Measurements from ENCODE around the gene TUBGCP4. TPM values are rescaled to one million over a fixed set of nuclear protein-coding genes. Genes with fewer than 3 reads are reported as not detected.
"Not testable (repeated sequence)": the region's sequence is repeated elsewhere in the genome, so short reads cannot be mapped to it uniquely, and the experiment has no call there.

The TUBGCP4 gene
- total RNA-seq, 1 donor from 2014 or later, result 38.2 TPM

GRCh38 chr15:43383070-43383469 is 12.2 kb downstream of the TUBGCP4 start:
- Mint-ChIP-seq H3K36me3 (ENCODE audit: low read depth) (peaks cover 13% of the 10 kb centered on the region), H3K27ac (ENCODE audit: unreplicated experiment) (no peak overlapping the region), H3K27me3 (ENCODE audit: low read depth) (no peaks in the 10 kb centered on the region)

DNA sequence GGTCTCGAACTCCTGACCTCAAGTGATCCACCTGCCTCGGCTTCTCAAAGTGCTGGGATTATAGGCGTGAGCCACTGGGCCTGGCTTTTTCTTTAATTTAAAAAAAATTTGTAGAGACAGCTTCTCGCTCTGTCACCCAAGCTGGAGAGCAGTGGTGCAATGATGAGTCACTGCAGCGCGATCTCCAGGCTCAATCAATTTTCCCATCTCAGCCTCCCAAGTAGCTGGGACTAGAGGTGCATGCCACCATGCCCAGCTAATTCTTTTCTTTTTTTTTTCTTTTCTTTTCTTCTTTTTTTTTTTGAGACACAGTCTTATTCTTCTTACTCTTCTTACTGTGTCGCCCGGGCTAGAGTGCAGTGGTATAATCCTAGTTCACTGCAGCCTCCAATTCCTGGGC is 19.8 kb downstream of the TUBGCP4 start:
- TF ChIP-seq, protein P1, sequence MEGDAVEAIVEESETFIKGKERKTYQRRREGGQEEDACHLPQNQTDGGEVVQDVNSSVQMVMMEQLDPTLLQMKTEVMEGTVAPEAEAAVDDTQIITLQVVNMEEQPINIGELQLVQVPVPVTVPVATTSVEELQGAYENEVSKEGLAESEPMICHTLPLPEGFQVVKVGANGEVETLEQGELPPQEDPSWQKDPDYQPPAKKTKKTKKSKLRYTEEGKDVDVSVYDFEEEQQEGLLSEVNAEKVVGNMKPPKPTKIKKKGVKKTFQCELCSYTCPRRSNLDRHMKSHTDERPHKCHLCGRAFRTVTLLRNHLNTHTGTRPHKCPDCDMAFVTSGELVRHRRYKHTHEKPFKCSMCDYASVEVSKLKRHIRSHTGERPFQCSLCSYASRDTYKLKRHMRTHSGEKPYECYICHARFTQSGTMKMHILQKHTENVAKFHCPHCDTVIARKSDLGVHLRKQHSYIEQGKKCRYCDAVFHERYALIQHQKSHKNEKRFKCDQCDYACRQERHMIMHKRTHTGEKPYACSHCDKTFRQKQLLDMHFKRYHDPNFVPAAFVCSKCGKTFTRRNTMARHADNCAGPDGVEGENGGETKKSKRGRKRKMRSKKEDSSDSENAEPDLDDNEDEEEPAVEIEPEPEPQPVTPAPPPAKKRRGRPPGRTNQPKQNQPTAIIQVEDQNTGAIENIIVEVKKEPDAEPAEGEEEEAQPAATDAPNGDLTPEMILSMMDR (conservative IDR thresholded peaks at IDR 0.05), result no peak
- Mint-ChIP-seq H3K4me1 (no peaks in the 10 kb centered on the region), H3K4me3 (no peak overlapping the region), H3K36me3 (ENCODE audit: low read depth) (peaks cover 19% of the 10 kb centered on the region), H3K9me3 (no peaks in the 10 kb centered on the region), H3K27ac (ENCODE audit: unreplicated experiment) (no peak overlapping the region), H3K27me3 (ENCODE audit: low read depth) (no peaks in the 10 kb centered on the region)
- no peak for DNase-seq (ENCODE audit: low read depth, low spot score)

More at GRCh38 chr15:43383070-43383469, 12.2 kb downstream of the TUBGCP4 start:
- no peak for DNase-seq (ENCODE audit: low read depth, low spot score)
- Mint-ChIP-seq H3K4me3 (no peak overlapping the region), H3K9me3 (no peaks in the 10 kb centered on the region), H3K4me1 (no peaks in the 10 kb centered on the region)
- TF ChIP-seq, protein P1 (conservative IDR thresholded peaks at IDR 0.05), result no peak

DNA sequence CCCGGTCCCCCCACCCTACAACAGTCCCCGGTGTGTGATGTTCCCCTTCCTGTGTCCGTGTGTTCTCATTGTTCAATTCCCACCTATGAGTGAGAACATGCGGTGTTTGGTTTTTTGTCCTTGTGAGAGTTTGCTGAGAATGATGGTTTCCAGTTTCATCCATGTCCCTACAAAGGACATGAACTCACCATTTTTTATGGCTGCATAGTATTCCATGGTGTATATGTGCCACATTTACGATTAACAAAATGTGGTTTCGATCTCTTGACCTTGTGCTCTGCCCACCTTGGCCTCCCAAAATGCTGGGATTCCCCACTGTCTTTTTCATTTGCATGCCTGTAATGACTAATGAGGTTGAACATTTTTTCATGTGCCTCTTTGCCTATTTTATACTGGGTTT is 22.7 kb downstream of the TUBGCP4 start:
- H3K36me3 Mint-ChIP-seq (ENCODE audit: low read depth), result peaks cover 16% of the 10 kb centered on the region
- H3K27me3 Mint-ChIP-seq (ENCODE audit: low read depth); DNase-seq (ENCODE audit: low read depth, low spot score); H3K27ac Mint-ChIP-seq (ENCODE audit: unreplicated experiment); H3K9me3 Mint-ChIP-seq; H3K4me1 Mint-ChIP-seq; H3K4me3 Mint-ChIP-seq: not testable (repeated sequence)

DNA sequence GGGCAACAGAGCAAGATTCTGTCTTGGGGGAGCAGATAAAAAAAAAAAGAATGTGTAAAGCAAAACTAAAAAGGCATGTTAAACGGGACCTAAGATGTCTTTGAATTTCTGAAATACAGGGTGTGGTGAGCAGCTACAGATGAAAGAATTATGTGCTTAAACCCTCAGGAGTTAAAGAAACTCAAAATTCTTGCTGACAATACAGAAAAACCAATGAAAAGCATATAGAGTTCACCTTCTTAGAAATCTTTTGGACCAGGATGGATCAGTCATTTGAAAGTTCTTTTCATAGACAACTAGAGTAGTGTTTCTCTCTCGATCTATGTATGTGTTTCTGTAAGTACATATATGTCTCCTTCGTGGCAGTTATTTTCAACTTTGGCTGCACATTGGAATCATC is 31.4 kb downstream of the TUBGCP4 start:
- Mint-ChIP-seq H3K4me3 (no peak overlapping the region), H3K27ac (ENCODE audit: unreplicated experiment) (no peak overlapping the region), H3K4me1 (no peaks in the 10 kb centered on the region), H3K36me3 (ENCODE audit: low read depth) (peaks cover 27% of the 10 kb centered on the region), H3K27me3 (ENCODE audit: low read depth) (no peaks in the 10 kb centered on the region), H3K9me3 (no peaks in the 10 kb centered on the region)
- TF ChIP-seq, protein P1 (conservative IDR thresholded peaks at IDR 0.05), result no peak
- DNase-seq (ENCODE audit: low read depth, low spot score), result no peak

DNA sequence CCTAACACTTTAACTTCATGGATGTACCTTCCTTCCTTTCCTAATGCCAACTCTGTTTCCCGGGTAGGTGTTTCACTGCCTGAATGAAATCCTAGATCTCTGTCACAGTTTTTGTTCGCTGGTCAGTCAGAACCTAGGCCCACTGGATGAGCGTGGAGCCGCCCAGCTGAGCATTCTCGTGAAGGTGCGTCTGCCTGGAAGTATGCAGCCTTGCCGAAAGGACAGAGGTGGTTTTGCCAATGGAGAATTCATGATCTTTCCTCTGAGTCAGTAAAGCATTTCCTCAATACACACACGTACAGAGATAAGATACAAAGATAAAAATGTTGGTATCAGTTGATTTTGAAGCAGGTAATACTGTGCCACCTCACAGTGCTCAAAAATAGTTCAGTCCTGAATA is 32.7 kb downstream of the TUBGCP4 start:
- H3K4me3 Mint-ChIP-seq, result no peak overlapping the region
- no peak for DNase-seq (ENCODE audit: low read depth, low spot score)
- H3K4me1 Mint-ChIP-seq, result no peaks in the 10 kb centered on the region
- H3K36me3 Mint-ChIP-seq (ENCODE audit: low read depth), result peaks cover 37% of the 10 kb centered on the region
- no peaks in the 10 kb centered on the region for H3K27me3 Mint-ChIP-seq (ENCODE audit: low read depth)
- no peaks in the 10 kb centered on the region for H3K9me3 Mint-ChIP-seq
- no peak overlapping the region for H3K27ac Mint-ChIP-seq (ENCODE audit: unreplicated experiment)
- TF ChIP-seq, protein P1 (conservative IDR thresholded peaks at IDR 0.05), result no peak

DNA sequence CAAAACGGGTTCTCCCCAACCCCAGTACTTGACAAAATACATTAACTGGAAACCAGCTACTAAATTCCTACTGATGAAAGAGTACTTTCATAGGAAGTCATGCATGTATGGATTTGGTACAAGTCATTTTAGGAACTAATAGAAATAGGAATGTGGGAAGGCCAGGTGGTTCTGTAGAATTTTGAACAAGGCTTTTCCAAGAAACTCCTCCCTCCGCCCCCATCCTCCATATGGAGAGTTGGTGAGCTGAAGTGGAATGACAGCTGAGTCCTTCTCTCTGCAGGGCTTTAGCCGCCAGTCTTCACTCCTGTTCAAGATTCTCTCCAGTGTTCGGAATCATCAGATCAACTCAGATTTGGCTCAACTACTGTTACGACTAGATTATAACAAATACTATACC is 33.2 kb downstream of the TUBGCP4 start:
- Mint-ChIP-seq H3K4me1 (no peaks in the 10 kb centered on the region), H3K4me3 (no peak overlapping the region), H3K27ac (ENCODE audit: unreplicated experiment) (no peak overlapping the region), H3K36me3 (ENCODE audit: low read depth) (peaks cover 42% of the 10 kb centered on the region), H3K9me3 (no peaks in the 10 kb centered on the region), H3K27me3 (ENCODE audit: low read depth) (no peaks in the 10 kb centered on the region)
- no peak for DNase-seq (ENCODE audit: low read depth, low spot score)
- TF ChIP-seq, protein P1 (conservative IDR thresholded peaks at IDR 0.05), result no peak

Data from neural crest cell (in vitro differentiated cells).